OCI-LY1 (cell line): ENCODE data around the gene SENP2.

Experiments
- H2AFZ ChIP-seq: fragments of 200-600 bp; sonication (generic), shearing (Covaris generic); 2 replicates; pipeline ENCODE4 v1.6.0; 2014; ENCODE audit warnings: antibody characterized with exemption, mild to moderate bottlenecking, low read length
- H3F3A ChIP-seq: fragments of 200-600 bp; sonication (generic), shearing (Covaris generic); 2 replicates; pipeline ENCODE4 v1.6.0; 2014; ENCODE audit warnings: mild to moderate bottlenecking, antibody characterized with exemption, low read length, moderate library complexity; ENCODE audit not compliant: insufficient read depth
- H3K27ac ChIP-seq: fragments of 200-600 bp; sonication (generic); 2 replicates; pipeline ENCODE4 v1.5.1; 2014; ENCODE audit warnings: low read length, mixed run types, mild to moderate bottlenecking, low read depth; ENCODE audit not compliant: poor library complexity, severe bottlenecking
- H3K27me3 ChIP-seq: fragments of 200-600 bp; sonication (generic); 2 replicates; pipeline ENCODE4 v1.6.0; 2014; ENCODE audit warnings: antibody characterized with exemption, mild to moderate bottlenecking, low read length, moderate library complexity; ENCODE audit not compliant: insufficient read depth
- H3K36me3 ChIP-seq: fragments of 200-600 bp; sonication (generic); 2 replicates; pipeline ENCODE4 v1.6.1; 2014; ENCODE audit warnings: mild to moderate bottlenecking, antibody characterized with exemption, low read length, moderate library complexity, mixed read lengths; ENCODE audit not compliant: insufficient read depth
- H3K4me1 ChIP-seq: fragments of 200-600 bp; sonication (generic); 2 replicates; pipeline ENCODE4 v1.5.1; 2014; ENCODE audit warnings: mild to moderate bottlenecking, low read length, moderate library complexity; ENCODE audit not compliant: insufficient read depth, severe bottlenecking
- H3K4me2 ChIP-seq: fragments of 200-600 bp; sonication (generic), shearing (Covaris generic); 2 replicates; pipeline ENCODE4 v1.6.1; 2014; ENCODE audit warnings: low read length
- H3K4me3 ChIP-seq: fragments of 200-600 bp; sonication (generic); 2 replicates; pipeline ENCODE4 v1.5.1; 2014; ENCODE audit warnings: low read length, low read depth, mild to moderate bottlenecking, mixed read lengths; ENCODE audit not compliant: poor library complexity, severe bottlenecking
- H3K79me2 ChIP-seq: fragments of 200-600 bp; shearing (Covaris generic); 2 replicates; pipeline ENCODE4 v1.6.1; 2016; ENCODE audit warnings: mixed run types, low read length, mixed read lengths; ENCODE audit not compliant: insufficient read depth
- H3K9ac ChIP-seq: fragments of 200-600 bp; sonication (generic), shearing (Covaris generic); 2 replicates; pipeline ENCODE4 v1.6.1; 2014; ENCODE audit warnings: mild to moderate bottlenecking, low read length, mixed read lengths
- H3K9me2 ChIP-seq: fragments of 200-600 bp; sonication (generic), shearing (Covaris generic); 2 replicates; pipeline ENCODE4 v1.6.1; 2014; ENCODE audit warnings: low read depth, mild to moderate bottlenecking, low read length, mixed read lengths
- H3K9me3 ChIP-seq: fragments of 200-600 bp; shearing (Covaris generic); 2 replicates; pipeline ENCODE4 v1.6.1; 2014; ENCODE audit warnings: low read length, mixed read lengths
- H4K20me1 ChIP-seq: fragments of 200-600 bp; sonication (generic), shearing (Covaris generic); 2 replicates; pipeline ENCODE4 v1.6.0; 2016; ENCODE audit warnings: mild to moderate bottlenecking, low read length; ENCODE audit not compliant: insufficient read depth
- EZH2 ChIP-seq: fragments of 200-600 bp; sonication (generic), shearing (Covaris generic); IDR thresholded peaks from 2 replicates; pipeline ENCODE4 v1.8.0; 2017; ENCODE audit warnings: borderline replicate concordance, mixed run types, mild to moderate bottlenecking, antibody characterized with exemption, low read length, moderate library complexity, mixed read lengths
- TF ChIP-seq, protein P1 (sequence below): fragments of 200-600 bp; sonication (generic), shearing (Covaris generic); IDR thresholded peaks from 2 replicates; pipeline ENCODE4 v1.5.1; 2017; ENCODE audit warnings: mild to moderate bottlenecking, antibody characterized with exemption, low read length, moderate library complexity, mixed read lengths

Gene SENP2

DNA sequence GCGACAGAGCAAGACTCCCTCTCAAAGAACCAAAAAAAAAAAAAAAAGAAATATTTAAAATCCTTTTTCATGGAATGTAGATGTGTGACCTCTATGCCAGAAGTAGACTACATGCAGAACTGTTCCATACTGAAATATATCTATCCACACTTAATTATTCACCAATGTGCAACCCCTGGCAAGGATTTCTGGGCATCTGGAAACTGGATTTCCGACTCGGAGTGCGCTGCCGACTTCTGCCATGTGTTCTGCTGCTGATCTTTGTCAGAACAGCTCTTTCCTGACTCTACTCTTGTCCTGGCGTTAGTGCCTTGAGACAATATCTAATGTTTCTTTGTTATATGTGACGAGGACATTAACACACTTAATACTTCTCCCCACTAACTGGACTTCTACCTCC is 45.4 kb upstream of the SENP2 start:
- no peaks in the 10 kb centered on the region for H3K36me3 ChIP-seq
- H2AFZ ChIP-seq: no peak overlapping the region
- H3K9ac ChIP-seq: no peak overlapping the region
- TF ChIP-seq, protein P1, sequence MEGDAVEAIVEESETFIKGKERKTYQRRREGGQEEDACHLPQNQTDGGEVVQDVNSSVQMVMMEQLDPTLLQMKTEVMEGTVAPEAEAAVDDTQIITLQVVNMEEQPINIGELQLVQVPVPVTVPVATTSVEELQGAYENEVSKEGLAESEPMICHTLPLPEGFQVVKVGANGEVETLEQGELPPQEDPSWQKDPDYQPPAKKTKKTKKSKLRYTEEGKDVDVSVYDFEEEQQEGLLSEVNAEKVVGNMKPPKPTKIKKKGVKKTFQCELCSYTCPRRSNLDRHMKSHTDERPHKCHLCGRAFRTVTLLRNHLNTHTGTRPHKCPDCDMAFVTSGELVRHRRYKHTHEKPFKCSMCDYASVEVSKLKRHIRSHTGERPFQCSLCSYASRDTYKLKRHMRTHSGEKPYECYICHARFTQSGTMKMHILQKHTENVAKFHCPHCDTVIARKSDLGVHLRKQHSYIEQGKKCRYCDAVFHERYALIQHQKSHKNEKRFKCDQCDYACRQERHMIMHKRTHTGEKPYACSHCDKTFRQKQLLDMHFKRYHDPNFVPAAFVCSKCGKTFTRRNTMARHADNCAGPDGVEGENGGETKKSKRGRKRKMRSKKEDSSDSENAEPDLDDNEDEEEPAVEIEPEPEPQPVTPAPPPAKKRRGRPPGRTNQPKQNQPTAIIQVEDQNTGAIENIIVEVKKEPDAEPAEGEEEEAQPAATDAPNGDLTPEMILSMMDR: no peak
- TF ChIP-seq EZH2: no peak
- no peaks in the 10 kb centered on the region for H3K9me3 ChIP-seq
- no peaks in the 10 kb centered on the region for H3F3A ChIP-seq
- H3K9me2 ChIP-seq: peaks cover 2% of the 10 kb centered on the region; the same call in 1 of the 2 replicates
- H3K79me2 ChIP-seq: no peaks in the 10 kb centered on the region
- no peak overlapping the region for H3K4me2 ChIP-seq
- no peak overlapping the region for H3K27ac ChIP-seq
- no peak overlapping the region for H3K4me3 ChIP-seq
- no peaks in the 10 kb centered on the region for H4K20me1 ChIP-seq
- no peaks in the 10 kb centered on the region for H3K27me3 ChIP-seq
- no peaks in the 10 kb centered on the region for H3K4me1 ChIP-seq

DNA sequence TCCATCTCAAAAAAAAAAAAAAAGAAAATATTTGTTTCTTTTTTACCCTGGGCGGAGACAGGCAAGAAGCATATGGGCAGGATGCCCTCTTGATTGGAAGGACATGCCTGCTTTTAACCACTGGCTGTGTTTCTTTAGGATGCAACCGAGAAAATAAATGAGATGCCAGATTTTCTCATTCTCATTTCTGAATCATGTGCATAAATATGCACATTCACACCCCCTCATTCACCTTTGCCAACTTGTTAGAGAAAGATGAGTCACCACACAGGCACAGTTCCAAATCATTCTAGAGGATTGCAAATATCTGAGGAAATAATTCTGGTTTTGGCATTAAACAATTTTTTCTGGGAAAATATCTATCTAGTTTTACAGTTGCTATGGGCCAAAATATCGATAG is 37.0 kb upstream of the SENP2 start:
- Histone ChIP-seq H3F3A (no peaks in the 10 kb centered on the region), H3K4me3 (no peak overlapping the region), H3K4me1 (no peaks in the 10 kb centered on the region), H3K9me3 (no peaks in the 10 kb centered on the region), H3K36me3 (no peaks in the 10 kb centered on the region), H3K9me2 (no peaks in the 10 kb centered on the region), H3K4me2 (no peak overlapping the region), H3K27me3 (no peaks in the 10 kb centered on the region), H4K20me1 (no peaks in the 10 kb centered on the region), H3K9ac (no peak overlapping the region), H2AFZ (no peak overlapping the region), H3K79me2 (no peaks in the 10 kb centered on the region), H3K27ac (no peak overlapping the region)
- no peak for TF ChIP-seq EZH2
- TF ChIP-seq, protein P1: no peak

DNA sequence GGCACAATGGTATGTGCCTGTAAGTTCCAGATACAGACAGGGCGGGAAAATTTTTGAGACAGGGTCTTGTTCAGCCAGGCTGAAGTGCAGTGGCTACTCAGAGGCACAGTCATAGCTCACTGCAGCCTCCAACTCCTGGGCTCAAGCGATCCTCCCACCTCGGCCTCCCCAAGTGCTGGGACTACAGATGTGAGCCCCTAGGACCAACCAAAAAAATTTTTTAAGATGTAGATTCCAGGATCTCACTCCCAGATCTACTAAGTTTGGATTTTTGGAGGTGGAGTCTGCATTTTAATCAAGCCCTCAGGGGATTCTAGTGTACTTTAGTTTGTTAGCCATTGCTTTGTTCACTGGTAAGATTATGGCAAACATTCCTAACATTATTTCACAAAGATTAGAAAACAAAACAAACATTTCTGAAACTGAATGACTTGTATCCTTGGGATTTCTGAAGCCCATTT is 36.4 kb upstream of the SENP2 start:
- no peak for TF ChIP-seq EZH2
- TF ChIP-seq, protein P1: no peak
- no peaks in the 10 kb centered on the region for H3K9me2 ChIP-seq
- H3K4me3 ChIP-seq: no peak overlapping the region
- no peaks in the 10 kb centered on the region for H3K36me3 ChIP-seq
- no peaks in the 10 kb centered on the region for H3K27me3 ChIP-seq
- H3F3A ChIP-seq: no peaks in the 10 kb centered on the region
- H4K20me1 ChIP-seq: no peaks in the 10 kb centered on the region
- H2AFZ ChIP-seq: no peak overlapping the region
- H3K4me1 ChIP-seq: no peaks in the 10 kb centered on the region
- H3K9me3 ChIP-seq: no peaks in the 10 kb centered on the region
- no peak overlapping the region for H3K9ac ChIP-seq
- H3K27ac ChIP-seq: no peak overlapping the region
- H3K4me2 ChIP-seq: no peak overlapping the region
- no peaks in the 10 kb centered on the region for H3K79me2 ChIP-seq
